SK-N-SH treated with all-trans-retinoic acid at 6 μM for 48 hours (cell line): ENCODE measurements around the gene CSRNP2.

ENCODE experiments used
- ATAC-seq: fragments of 200-7000 bp; cut with Tn5 transposase; 3 replicates; pipeline ENCODE4 v1.9.1; 2020; ENCODE audit warnings: mild to moderate bottlenecking, moderate library complexity
- ARNTL ChIP-seq: fragments of 450-650 bp; formaldehyde crosslinking; IDR thresholded peaks from 2 replicates; pipeline ENCODE4 v1.5.0; 2020; ENCODE audit warnings: low read depth, mild to moderate bottlenecking, moderate library complexity, borderline replicate concordance
- BACH2 ChIP-seq: fragments of 250-450 bp; sonication (Bioruptor Pico); IDR thresholded peaks from 2 replicates; pipeline ENCODE4 v1.9.0; 2021; ENCODE audit warnings: mild to moderate bottlenecking, borderline replicate concordance
- CSDC2 ChIP-seq: fragments of 250-450 bp; sonication (Bioruptor Pico); IDR thresholded peaks from 2 replicates; pipeline ENCODE4 v1.5.0; 2020; ENCODE audit warnings: mild to moderate bottlenecking, moderate library complexity
- CSRNP3 ChIP-seq: fragments of 250-450 bp; sonication (Bioruptor Pico); IDR thresholded peaks from 2 replicates; pipeline ENCODE4 v1.5.1; 2021; ENCODE audit warnings: mild to moderate bottlenecking, moderate library complexity
- ESRRG ChIP-seq: fragments of 250-450 bp; sonication (Bioruptor Pico); IDR thresholded peaks from 2 replicates; pipeline ENCODE4 v1.6.1; 2021; ENCODE audit warnings: mild to moderate bottlenecking
- GLIS3 ChIP-seq: fragments of 250-450 bp; sonication (Bioruptor Pico); IDR thresholded peaks from 2 replicates; pipeline ENCODE4 v1.5.0; 2020; ENCODE audit warnings: mild to moderate bottlenecking, moderate library complexity
- OSR1 ChIP-seq: fragments of 250-450 bp; sonication (Bioruptor Pico); IDR thresholded peaks from 2 replicates; pipeline ENCODE4 v1.8.0; 2022; ENCODE audit warnings: moderate library complexity, mild to moderate bottlenecking, inconsistent platforms
- POU6F1 ChIP-seq: fragments of 250-450 bp; sonication (Bioruptor Pico); IDR thresholded peaks from 2 replicates; pipeline ENCODE4 v1.8.0; 2021; ENCODE audit warnings: low read depth, mild to moderate bottlenecking, moderate library complexity, borderline replicate concordance
- PPARA ChIP-seq: fragments of 250-450 bp; sonication (Bioruptor Pico); IDR thresholded peaks from 2 replicates; pipeline ENCODE4 v1.5.0; 2020; ENCODE audit warnings: mild to moderate bottlenecking, borderline replicate concordance
- RARB ChIP-seq: fragments of 250-450 bp; sonication (Bioruptor Pico); IDR thresholded peaks from 2 replicates; pipeline ENCODE4 v1.8.0; 2021; ENCODE audit warnings: mild to moderate bottlenecking, moderate library complexity
- TCF4 ChIP-seq: fragments of 250-450 bp; sonication (Bioruptor Pico); IDR thresholded peaks from 2 replicates; pipeline ENCODE4 v1.8.0; 2021; ENCODE audit warnings: mild to moderate bottlenecking, moderate library complexity, borderline replicate concordance
- TOX ChIP-seq: fragments of 250-450 bp; sonication (Bioruptor Pico); IDR thresholded peaks from 2 replicates; pipeline ENCODE4 v1.8.0; 2021; ENCODE audit warnings: mild to moderate bottlenecking, moderate library complexity, borderline replicate concordance
- ZC3H10 ChIP-seq: fragments of 250-450 bp; sonication (Bioruptor Pico); IDR thresholded peaks from 2 replicates; pipeline ENCODE4 v1.5.1; 2021; ENCODE audit warnings: mild to moderate bottlenecking, moderate library complexity
- ZFP3 ChIP-seq: fragments of 250-450 bp; sonication (Bioruptor Pico); IDR thresholded peaks from 2 replicates; pipeline ENCODE4 v1.5.0; 2020; ENCODE audit warnings: mild to moderate bottlenecking, moderate library complexity
- ZFP30 ChIP-seq: fragments of 450-650 bp; formaldehyde crosslinking; IDR thresholded peaks from 2 replicates; pipeline ENCODE4 v1.5.0; 2022; ENCODE audit warnings: mild to moderate bottlenecking, moderate library complexity
- ZNF565 ChIP-seq: fragments of 450-650 bp; formaldehyde crosslinking; conservative IDR thresholded peaks from 2 replicates; pipeline ENCODE4 v1.5.0; 2020; ENCODE audit warnings: low read depth, mild to moderate bottlenecking, moderate library complexity
- ZNF70 ChIP-seq: fragments of 450-650 bp; formaldehyde crosslinking; IDR thresholded peaks from 2 replicates; pipeline ENCODE4 v1.5.0; 2020; ENCODE audit warnings: mild to moderate bottlenecking, moderate library complexity
- ZNF8 ChIP-seq: fragments of 450-650 bp; formaldehyde crosslinking; IDR thresholded peaks from 2 replicates; pipeline ENCODE4 v1.5.0; 2020; ENCODE audit warnings: mild to moderate bottlenecking, moderate library complexity
- TF ChIP-seq, protein P1 (sequence below): fragments of 250-450 bp; sonication (Bioruptor Pico); IDR thresholded peaks from 2 replicates; pipeline ENCODE4 v1.5.0; 2020; ENCODE audit warnings: mild to moderate bottlenecking, moderate library complexity
- TF ChIP-seq, protein P2 (sequence below): fragments of 250-450 bp; sonication (Bioruptor Pico); IDR thresholded peaks from 2 replicates; pipeline ENCODE4 v1.8.0; 2020; ENCODE audit warnings: mild to moderate bottlenecking, moderate library complexity, borderline replicate concordance

The CSRNP2 gene

DNA sequence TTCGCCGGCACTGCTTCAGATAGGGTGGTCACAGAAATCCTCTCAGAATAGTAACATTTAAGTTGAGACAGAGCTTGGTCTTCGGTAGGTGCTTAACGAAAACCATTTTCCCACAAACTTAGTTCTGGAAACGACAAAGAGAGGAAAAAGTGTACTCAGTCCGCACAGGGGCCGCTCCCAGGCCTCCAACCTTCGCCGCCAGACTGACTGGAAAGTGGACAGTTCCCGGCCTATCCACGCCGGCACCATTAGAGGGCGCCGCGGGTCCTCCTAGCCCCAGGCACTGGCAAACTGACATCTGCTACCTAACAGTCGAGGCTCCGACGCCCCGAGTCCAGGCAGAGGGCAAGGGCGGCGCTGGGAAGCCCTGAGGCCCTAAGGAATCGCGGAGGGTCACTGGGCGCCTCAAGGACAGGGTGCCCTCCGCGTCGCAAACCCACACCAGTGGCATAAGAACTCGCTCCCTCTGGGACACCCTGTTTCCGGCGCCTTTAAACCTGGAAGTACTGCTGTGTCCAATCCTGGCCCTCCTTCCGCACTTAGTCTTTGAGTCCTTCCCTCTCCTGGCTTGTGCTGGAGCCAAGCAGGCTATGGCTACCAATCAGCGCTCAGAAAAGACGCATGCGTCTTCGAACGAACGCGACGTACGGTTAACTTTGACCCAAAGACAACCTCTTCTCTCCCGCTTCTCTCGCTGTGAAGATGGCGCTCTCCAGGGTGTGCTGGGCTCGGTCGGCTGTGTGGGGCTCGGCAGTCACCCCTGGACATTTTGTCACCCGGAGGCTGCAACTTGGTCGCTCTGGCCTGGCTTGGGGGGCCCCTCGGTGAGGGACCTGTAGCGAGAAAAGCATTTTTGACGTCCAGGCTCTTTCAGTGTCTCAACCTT is 35.5 kb downstream of the CSRNP2 start, which contains the start of gene LETMD1:
Gene LETMD1, plus strand, starts transcription at position 673 of the 886 bp plus-strand sequence. Its CDS starts 30 bp downstream, at position 703.
- no peak for TF ChIP-seq ZNF70
- TF ChIP-seq CSDC2 (CRISPR knock-in tag), result peak; percentile 19; the same call in 1 of the 2 replicates
- TF ChIP-seq GLIS3 (CRISPR knock-in tag), result no peak
- no peak for TF ChIP-seq CSRNP3 (CRISPR knock-in tag)
- TF ChIP-seq, protein P1, sequence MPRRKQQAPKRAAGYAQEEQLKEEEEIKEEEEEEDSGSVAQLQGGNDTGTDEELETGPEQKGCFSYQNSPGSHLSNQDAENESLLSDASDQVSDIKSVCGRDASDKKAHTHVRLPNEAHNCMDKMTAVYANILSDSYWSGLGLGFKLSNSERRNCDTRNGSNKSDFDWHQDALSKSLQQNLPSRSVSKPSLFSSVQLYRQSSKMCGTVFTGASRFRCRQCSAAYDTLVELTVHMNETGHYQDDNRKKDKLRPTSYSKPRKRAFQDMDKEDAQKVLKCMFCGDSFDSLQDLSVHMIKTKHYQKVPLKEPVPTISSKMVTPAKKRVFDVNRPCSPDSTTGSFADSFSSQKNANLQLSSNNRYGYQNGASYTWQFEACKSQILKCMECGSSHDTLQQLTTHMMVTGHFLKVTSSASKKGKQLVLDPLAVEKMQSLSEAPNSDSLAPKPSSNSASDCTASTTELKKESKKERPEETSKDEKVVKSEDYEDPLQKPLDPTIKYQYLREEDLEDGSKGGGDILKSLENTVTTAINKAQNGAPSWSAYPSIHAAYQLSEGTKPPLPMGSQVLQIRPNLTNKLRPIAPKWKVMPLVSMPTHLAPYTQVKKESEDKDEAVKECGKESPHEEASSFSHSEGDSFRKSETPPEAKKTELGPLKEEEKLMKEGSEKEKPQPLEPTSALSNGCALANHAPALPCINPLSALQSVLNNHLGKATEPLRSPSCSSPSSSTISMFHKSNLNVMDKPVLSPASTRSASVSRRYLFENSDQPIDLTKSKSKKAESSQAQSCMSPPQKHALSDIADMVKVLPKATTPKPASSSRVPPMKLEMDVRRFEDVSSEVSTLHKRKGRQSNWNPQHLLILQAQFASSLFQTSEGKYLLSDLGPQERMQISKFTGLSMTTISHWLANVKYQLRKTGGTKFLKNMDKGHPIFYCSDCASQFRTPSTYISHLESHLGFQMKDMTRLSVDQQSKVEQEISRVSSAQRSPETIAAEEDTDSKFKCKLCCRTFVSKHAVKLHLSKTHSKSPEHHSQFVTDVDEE, result 0 out of 2 replicates have a peak, but pooled peaks have one; percentile 26
- TF ChIP-seq ZNF565 (CRISPR knock-in tag), result no peak
- TF ChIP-seq TCF4 (CRISPR knock-in tag), result 0 out of 2 replicates have a peak, but pooled peaks have one; percentile 32
- TF ChIP-seq TOX (CRISPR knock-in tag), result no peak
- TF ChIP-seq, protein P2, sequence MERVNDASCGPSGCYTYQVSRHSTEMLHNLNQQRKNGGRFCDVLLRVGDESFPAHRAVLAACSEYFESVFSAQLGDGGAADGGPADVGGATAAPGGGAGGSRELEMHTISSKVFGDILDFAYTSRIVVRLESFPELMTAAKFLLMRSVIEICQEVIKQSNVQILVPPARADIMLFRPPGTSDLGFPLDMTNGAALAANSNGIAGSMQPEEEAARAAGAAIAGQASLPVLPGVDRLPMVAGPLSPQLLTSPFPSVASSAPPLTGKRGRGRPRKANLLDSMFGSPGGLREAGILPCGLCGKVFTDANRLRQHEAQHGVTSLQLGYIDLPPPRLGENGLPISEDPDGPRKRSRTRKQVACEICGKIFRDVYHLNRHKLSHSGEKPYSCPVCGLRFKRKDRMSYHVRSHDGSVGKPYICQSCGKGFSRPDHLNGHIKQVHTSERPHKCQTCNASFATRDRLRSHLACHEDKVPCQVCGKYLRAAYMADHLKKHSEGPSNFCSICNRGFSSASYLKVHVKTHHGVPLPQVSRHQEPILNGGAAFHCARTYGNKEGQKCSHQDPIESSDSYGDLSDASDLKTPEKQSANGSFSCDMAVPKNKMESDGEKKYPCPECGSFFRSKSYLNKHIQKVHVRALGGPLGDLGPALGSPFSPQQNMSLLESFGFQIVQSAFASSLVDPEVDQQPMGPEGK (CRISPR knock-in tag), result no peak
- no peak for TF ChIP-seq ARNTL (CRISPR knock-in tag)
- no peak for TF ChIP-seq ZC3H10 (CRISPR knock-in tag)
- TF ChIP-seq ZNF8 (CRISPR knock-in tag), result no peak
- TF ChIP-seq ZFP3, result 0 out of 2 replicates have a peak, but pooled peaks have one; percentile 19
- TF ChIP-seq, all 23 proteins: peak for 4
- ATAC-seq, result peak; percentile 100

GRCh38 chr12:51036279-51036678 is 47.1 kb downstream of the CSRNP2 start:
- TF ChIP-seq TCF4 (CRISPR knock-in tag) (no peak), POU6F1 (no peak), OSR1 (no peak), RARB (no peak), GLIS3 (CRISPR knock-in tag) (no peak)
- no peak for ATAC-seq

GRCh38 chr12:51033457-51034089 is 49.8 kb downstream of the CSRNP2 start:
- ATAC-seq, result no peak
- TF ChIP-seq ZFP30 (CRISPR knock-in tag) (no peak), BACH2 (CRISPR knock-in tag) (no peak), RARB (no peak), ESRRG (CRISPR knock-in tag) (no peak), PPARA (CRISPR knock-in tag) (no peak), ARNTL (CRISPR knock-in tag) (no peak), POU6F1 (no peak), CSRNP3 (CRISPR knock-in tag) (no peak), OSR1 (no peak)
- TF ChIP-seq, protein P2 (CRISPR knock-in tag), result no peak
